HG03469 (cell line): ENCODE results near the gene HFM1.

Experiments used
- ATAC-seq: cut with Tn5 transposase; IDR thresholded peaks from one replicate; pipeline ENCODE4 v1.9.1; 2021; ENCODE audit warnings: mild to moderate bottlenecking, moderate library complexity, moderate number of reproducible peaks; ENCODE audit not compliant: unreplicated experiment

Gene HFM1

GRCh38 chr1:91278754-91279153 lies 125.9 kb downstream of the HFM1 start:
- ATAC-seq = no peak

- no peak for ATAC-seq
These were observed 130.8 kb downstream of the HFM1 start for GRCh38 chr1:91273875-91274274.

- no peak for ATAC-seq
These were observed 143.0 kb downstream of the HFM1 start for GRCh38 chr1:91261655-91262054.

GRCh38 chr1:91245435-91245834 lies 159.2 kb downstream of the HFM1 start:
- no peak for ATAC-seq

- ATAC-seq = no peak
These were observed 159.9 kb downstream of the HFM1 start for GRCh38 chr1:91244737-91245136.

- ATAC-seq = no peak
These were observed 161.5 kb downstream of the HFM1 start for GRCh38 chr1:91243171-91243570.

GRCh38 chr1:91234181-91234580 lies 170.5 kb downstream of the HFM1 start:
- ATAC-seq = no peak

GRCh38 chr1:91226741-91227140 lies 177.9 kb downstream of the HFM1 start:
- no peak for ATAC-seq

GRCh38 chr1:91224878-91225277 lies 179.8 kb downstream of the HFM1 start:
- no peak for ATAC-seq

GRCh38 chr1:91221017-91221416 lies 183.6 kb downstream of the HFM1 start:
- no peak for ATAC-seq

- no peak for ATAC-seq
These were observed 186.7 kb downstream of the HFM1 start for GRCh38 chr1:91217911-91218310.
